ENCODE data around the gene EQTN.

GRCh38 chr9:27311184-27311583 lies 14.2 kb upstream of the EQTN start:
- TF ChIP-seq, protein P1, sequence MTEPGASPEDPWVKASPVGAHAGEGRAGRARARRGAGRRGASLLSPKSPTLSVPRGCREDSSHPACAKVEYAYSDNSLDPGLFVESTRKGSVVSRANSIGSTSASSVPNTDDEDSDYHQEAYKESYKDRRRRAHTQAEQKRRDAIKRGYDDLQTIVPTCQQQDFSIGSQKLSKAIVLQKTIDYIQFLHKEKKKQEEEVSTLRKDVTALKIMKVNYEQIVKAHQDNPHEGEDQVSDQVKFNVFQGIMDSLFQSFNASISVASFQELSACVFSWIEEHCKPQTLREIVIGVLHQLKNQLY (CRISPR knock-in tag; IDR thresholded peaks at IDR 0.05) = no peak
- TF ChIP-seq ETV6 (CRISPR knock-in tag; IDR thresholded peaks at IDR 0.05) (no peak), PRDM15 (CRISPR knock-in tag; IDR thresholded peaks at IDR 0.05) (no peak), ZNF512 (CRISPR knock-in tag; IDR thresholded peaks at IDR 0.05; ENCODE audit: borderline replicate concordance) (no peak), PRRX2 (CRISPR knock-in tag; IDR thresholded peaks at IDR 0.05) (no peak), ZBTB21 (CRISPR knock-in tag; IDR thresholded peaks at IDR 0.05; ENCODE audit: borderline replicate concordance) (no peak), RELA (CRISPR knock-in tag; IDR thresholded peaks at IDR 0.05; ENCODE audit: borderline replicate concordance) (no peak)
- TF ChIP-seq, protein P2, sequence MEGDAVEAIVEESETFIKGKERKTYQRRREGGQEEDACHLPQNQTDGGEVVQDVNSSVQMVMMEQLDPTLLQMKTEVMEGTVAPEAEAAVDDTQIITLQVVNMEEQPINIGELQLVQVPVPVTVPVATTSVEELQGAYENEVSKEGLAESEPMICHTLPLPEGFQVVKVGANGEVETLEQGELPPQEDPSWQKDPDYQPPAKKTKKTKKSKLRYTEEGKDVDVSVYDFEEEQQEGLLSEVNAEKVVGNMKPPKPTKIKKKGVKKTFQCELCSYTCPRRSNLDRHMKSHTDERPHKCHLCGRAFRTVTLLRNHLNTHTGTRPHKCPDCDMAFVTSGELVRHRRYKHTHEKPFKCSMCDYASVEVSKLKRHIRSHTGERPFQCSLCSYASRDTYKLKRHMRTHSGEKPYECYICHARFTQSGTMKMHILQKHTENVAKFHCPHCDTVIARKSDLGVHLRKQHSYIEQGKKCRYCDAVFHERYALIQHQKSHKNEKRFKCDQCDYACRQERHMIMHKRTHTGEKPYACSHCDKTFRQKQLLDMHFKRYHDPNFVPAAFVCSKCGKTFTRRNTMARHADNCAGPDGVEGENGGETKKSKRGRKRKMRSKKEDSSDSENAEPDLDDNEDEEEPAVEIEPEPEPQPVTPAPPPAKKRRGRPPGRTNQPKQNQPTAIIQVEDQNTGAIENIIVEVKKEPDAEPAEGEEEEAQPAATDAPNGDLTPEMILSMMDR (IDR thresholded peaks at IDR 0.05) = no peak
- TF ChIP-seq, protein P3, sequence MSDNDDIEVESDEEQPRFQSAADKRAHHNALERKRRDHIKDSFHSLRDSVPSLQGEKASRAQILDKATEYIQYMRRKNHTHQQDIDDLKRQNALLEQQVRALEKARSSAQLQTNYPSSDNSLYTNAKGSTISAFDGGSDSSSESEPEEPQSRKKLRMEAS (CRISPR knock-in tag; IDR thresholded peaks at IDR 0.05) = no peak
